ENCODE measurements around the gene GNG11. TPM values are rescaled to one million over a fixed set of nuclear protein-coding genes. Genes with fewer than 3 reads are reported as not detected.

The GNG11 gene
- total and polyA plus RNA-seq, 2 of the 13 experiments (the other 11 are each of a cell fraction or from before 2014, with no cell fraction given): not detected

- TF ChIP-seq UBTF (CRISPR knock-in tag; IDR thresholded peaks at IDR 0.05): peak; percentile 47; the same call in 1 of the 2 replicates
- TF ChIP-seq CTCF (CRISPR knock-in tag; IDR thresholded peaks at IDR 0.05): peak; percentile 27; the same call in 1 of the 2 replicates
- TF ChIP-seq ZBTB2 (CRISPR knock-in tag; IDR thresholded peaks at IDR 0.05; ENCODE audit: low read depth): no peak
- no peak for TF ChIP-seq PRMT3 (CRISPR knock-in tag; IDR thresholded peaks at IDR 0.05; ENCODE audit: borderline replicate concordance, low read depth)
- no peak for TF ChIP-seq TOE1 (CRISPR knock-in tag; IDR thresholded peaks at IDR 0.05)
- TF ChIP-seq ZMAT3 (CRISPR knock-in tag; conservative IDR thresholded peaks at IDR 0.05): no peak
- TF ChIP-seq SMARCC2 (IDR thresholded peaks at IDR 0.05): no peak
- TF ChIP-seq SPEN (CRISPR knock-in tag; IDR thresholded peaks at IDR 0.05; ENCODE audit: low read depth): no peak
- TF ChIP-seq SYNCRIP (IDR thresholded peaks at IDR 0.05; ENCODE audit: insufficient read depth, low read depth, low read length): no peak
- no peak for TF ChIP-seq ZBTB43 (CRISPR knock-in tag; conservative IDR thresholded peaks at IDR 0.05)
Observed at GRCh38 chr7:93921607-93922566, at the start of gene GNG11 (continued).
